Endothelial cell of umbilical vein (primary cell): ENCODE measurements around the gene NTF4.

Experiments used
- CTCF ChIP-seq, 2 donors: IDR thresholded peaks; 1 replicate in 1 of 2; 2 replicates in 1 of 2; pipeline ENCODE4 v1.5.1; 2011; ENCODE audit warnings: low read length in 2 of 2, mild to moderate bottlenecking in 2 of 2, moderate library complexity in 2 of 2, control low read depth in 1 of 2, inconsistent platforms in 1 of 2, low read depth in 1 of 2; ENCODE audit not compliant: insufficient read depth in 1 of 2; ENCODE audit errors: extremely low read depth in 1 of 2
- EZH2 ChIP-seq: IDR thresholded peaks from 2 replicates; pipeline ENCODE4 v1.6.1; 2012; ENCODE audit warnings: borderline replicate concordance, low read depth, mild to moderate bottlenecking, moderate library complexity, low read length, inconsistent platforms; ENCODE audit not compliant: severe bottlenecking
- MAX ChIP-seq: IDR thresholded peaks from 2 replicates; pipeline ENCODE4 v1.6.1; 2011; ENCODE audit not compliant: insufficient read depth, insufficient read length
- MYC ChIP-seq: IDR thresholded peaks from one replicate; pipeline ENCODE4 v1.6.1; 2011; ENCODE audit warnings: mild to moderate bottlenecking, low read depth, low read length
- POLR2A ChIP-seq: IDR thresholded peaks from 2 replicates; pipeline ENCODE4 v1.6.1; 2012; ENCODE audit warnings: low read depth, mild to moderate bottlenecking, control low read depth, low read length
- POLR2AphosphoS5 ChIP-seq: IDR thresholded peaks from 2 replicates; pipeline ENCODE4 v1.6.1; 2012; ENCODE audit warnings: low read depth, mild to moderate bottlenecking, control low read depth, low read length, moderate library complexity; ENCODE audit not compliant: insufficient read depth

- no peak for TF ChIP-seq CTCF (IDR thresholded peaks at IDR 0.05; ENCODE audit: extremely low read depth in 1 of 2, insufficient read depth in 1 of 2, low read depth in 1 of 2, low read length in 2 of 2)
- no peak for TF ChIP-seq MYC
- TF ChIP-seq EZH2 = no peak
- no peak for TF ChIP-seq POLR2AphosphoS5
- TF ChIP-seq POLR2A = no peak
- TF ChIP-seq MAX = no peak
These were observed 3.2 kb downstream of the NTF4 start for GRCh38 chr19:49061445-49061844.
